Left renal pelvis (tissue), 4 donors: ENCODE data around the gene KYAT1. TPM values are rescaled to one million over a fixed set of nuclear protein-coding genes. Genes with fewer than 3 reads are reported as not detected.

Experiments
- DNase-seq, 4 donors: peaks; one replicate each; pipeline ENCODE4 v3.0.0-alpha.2; 2013; ENCODE audit warnings: low read depth in 4 of 4, low spot score in 3 of 4
- polyA plus RNA-seq, 4 donors: library from polyadenylated mRNA; unstranded; fragments of 120-200 nt; gene quantifications; one replicate each; pipeline ENCODE4 v1.2.1, GENCODE V29; 2013; ENCODE audit not compliant: insufficient read length in 4 of 4

Gene KYAT1
- polyA plus RNA-seq: 10 to 100 TPM in 3 of 4 donors, 1 to 10 TPM in 1; 5.3 to 31.2 (median 19.8) TPM

DNA sequence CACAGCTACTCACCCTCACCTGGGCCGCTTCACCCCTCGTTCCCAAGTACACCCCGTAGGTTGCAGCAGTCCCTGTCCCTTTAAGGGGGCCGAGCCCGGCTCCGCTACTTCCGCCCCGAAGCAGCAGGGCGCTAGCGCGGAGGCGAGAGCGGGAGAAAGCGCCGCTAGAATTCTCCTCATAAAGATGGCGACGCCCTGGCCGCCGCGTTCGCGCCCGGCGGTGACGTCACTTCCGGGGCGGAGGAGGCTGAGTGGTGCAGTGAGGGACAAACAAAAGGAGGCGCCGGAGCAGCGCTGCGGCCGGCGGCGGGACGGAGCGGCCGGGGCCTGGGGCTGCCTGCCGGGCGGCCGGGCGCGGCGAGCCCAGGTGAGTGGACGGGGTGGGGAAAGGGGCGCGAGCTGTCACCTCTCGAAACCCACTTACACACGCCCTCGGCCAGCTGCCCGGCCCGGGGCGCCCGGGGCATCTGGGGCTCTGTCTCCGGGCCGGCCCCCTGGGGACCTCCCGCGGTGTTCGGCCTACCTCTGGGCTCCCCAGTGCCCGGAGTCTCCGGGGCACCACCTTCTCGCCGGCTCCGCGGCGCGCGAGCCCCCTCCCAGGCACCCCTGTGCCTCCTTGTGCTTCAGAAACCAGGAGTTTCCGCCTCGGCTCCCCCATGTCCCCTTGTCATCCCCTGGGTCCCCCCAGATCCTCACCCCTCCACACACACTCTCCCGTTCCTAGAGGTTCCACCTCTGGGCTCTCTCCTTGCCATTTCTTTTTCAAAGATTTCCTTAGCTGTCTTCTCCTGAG is at the start of gene KYAT1, which contains the start of gene LRRC8A:
KYAT1 (minus strand) TSS at position 67 of the 793 bp plus-strand sequence. CDS start 36,545 bp downstream, outside the sequence.
LRRC8A (plus strand) TSS at position 250 of the 793 bp plus-strand sequence. CDS start 25,032 bp downstream, outside the sequence.
- DNase-seq: peak; percentile 92 to 95 (median 93)

DNA sequence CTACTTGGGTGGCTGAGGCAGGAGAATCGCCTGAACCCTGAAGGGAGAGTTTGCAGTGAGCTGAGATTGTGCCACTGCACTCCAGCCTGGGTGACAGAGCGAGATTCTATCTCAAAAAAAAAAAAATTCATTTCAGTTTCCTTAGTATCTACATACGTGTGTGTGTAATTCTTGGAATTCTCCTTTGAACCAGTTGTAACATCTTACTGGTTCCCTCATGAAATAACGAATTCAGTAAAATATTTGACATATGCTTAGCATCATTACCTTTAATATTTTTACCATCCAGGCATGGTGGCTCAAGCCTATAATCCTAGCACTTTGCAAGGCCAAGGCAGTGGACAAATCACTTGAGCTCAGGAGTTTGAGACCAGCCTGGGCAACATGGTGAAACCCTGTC is 47.8 kb upstream of the KYAT1 start:
- DNase-seq: no peak

DNA sequence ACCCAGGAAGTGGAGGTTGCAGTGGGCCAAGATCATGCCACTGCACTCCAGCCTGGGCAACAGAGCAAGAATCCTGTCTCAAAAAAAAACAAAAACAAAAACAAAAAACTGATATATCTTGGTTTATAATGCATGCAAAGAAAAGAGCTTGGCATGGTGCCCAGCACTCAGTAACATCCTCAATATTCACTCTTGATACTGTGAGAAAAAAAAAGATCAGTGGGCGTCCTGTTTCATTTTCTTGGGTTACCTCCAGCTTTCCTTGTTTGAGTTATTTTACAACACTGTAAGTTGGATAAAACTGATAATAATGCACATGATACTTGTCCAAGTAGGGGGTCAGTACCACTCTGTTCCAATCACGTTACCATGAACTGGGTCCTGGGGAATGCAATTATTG is 46.9 kb upstream of the KYAT1 start:
- no peak for DNase-seq

DNA sequence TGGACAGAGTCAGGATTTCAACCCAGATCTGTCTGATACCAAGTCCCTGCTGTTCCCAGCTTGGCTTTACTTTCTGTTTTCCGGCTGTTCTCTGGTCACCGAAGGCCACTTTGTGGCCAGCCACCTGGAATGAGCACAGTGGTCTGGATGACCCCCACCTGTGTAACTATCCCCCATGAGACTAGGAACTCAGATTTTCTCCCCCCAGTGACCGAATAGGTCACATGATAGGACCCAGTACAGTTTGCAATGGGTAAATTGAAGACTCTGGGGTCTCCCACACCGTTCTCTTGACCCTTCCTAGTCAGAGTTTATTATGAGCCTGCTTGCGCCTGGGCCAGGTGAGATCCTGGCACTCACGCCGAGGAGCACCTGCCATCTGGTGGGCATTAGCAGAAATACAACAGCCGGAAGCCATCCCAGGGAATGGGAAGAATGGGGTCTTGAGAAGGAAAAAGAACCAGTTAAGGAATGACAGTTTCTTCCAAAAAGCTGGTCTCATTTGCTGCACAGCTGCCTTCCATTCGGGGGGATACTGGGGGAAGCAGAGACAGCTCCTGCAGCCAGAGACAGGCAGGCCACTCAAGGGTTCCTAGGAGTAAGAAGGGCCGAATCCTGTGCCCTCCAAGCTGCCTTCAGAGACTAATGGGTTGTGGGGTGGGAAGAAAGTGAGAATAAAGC is 46.1 kb upstream of the KYAT1 start:
- DNase-seq: no peak

DNA sequence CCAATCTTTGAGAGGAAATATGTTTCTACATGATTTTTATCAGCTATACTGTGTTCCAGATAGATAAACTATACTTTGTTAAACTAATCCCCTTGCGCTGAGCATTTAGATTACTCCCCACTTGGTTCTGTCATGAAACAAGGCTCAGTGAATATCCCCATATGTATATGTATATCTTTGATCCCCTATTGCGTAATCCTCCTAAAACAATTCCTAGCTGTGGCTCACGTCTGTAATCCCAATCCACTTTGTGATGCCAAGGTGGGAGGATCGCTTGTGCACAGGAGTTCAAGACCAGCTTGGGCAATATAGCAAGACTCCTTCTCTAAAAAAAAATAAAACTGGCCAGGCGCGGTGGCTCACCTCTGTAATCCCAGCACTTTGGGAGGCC is 41.7 kb upstream of the KYAT1 start:
- DNase-seq: no peak

DNA sequence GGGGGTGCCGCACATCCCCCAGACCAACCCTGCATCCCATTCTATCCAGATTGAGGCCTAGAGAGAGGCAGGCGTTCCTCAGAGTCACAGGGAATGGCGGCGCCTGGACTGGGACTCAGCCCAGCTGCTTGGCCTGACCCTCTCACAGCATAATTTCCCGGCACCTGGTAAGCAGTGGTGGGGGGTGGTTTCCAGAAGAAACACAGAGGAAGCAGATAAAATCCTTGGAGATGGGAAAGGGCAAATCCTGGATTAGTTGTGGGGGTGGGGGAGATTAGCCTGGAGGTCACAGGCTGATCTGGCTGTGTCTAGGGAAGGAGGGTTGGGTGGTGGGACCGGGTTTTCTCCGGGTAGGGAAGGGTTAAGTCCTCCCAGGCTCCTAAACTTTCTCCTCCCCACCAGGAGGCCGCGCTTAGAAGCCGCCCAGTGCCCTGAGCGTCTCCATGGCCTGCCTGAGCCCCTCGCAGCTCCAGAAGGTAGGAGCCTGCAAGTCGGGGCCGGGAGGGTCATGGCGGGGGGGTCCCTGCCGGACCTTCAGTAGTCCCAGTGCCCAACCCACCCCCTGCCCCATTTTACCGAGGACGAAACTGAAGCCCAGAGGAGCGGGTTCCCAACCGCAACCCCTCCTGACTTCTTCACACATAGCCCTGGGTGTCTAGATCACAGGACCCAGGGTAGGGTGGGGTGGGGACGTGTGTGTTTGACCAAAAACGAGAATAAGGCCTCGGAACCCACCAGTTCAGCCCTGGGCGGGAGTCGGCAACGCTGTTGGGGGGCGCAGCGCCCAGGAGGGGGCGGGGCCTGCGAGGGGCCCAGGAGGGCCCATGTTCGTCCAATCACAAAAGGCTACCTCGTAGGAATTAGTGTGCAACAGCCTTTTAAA is 40.4 kb upstream of the KYAT1 start:
- DNase-seq: peak; percentile 52 to 75 (median 70)

DNA sequence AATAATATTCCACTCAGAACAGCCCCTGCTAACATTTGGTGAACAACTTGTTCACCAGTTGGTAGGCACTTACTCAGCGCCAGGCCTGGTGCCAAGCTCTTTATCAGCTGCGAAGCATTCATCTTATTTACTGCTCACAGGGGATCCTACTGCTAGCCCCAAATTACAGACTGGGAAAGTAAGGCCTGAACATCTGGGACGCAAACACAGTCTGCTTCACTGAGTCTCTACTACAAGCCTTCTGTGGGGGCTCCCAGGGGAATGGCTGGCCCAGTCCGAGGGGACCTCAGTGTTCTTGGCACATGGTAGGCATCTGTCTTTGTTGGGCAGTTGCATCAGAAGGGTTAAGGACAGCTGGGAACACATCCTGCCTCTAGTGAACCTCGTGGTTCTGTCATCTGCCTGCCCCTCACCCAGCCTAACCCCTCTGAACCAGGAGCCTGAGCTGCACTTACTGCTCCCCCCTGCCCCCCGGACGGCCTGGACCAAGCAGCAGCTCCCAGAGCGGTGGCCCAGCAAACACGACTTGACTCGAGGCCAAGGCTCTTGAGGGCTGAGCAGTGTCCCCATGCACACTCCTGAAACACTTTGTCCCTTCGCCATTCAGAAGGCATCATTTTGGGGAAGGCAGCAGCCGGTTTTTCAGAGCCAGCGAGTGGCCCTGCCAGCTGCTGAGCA is 38.8 kb upstream of the KYAT1 start, which contains the start of gene PHYHD1:
PHYHD1 (plus strand) TSS at position 602 of the 678 bp plus-strand sequence. CDS start 1,342 bp downstream, outside the sequence.
- no peak for DNase-seq

DNA sequence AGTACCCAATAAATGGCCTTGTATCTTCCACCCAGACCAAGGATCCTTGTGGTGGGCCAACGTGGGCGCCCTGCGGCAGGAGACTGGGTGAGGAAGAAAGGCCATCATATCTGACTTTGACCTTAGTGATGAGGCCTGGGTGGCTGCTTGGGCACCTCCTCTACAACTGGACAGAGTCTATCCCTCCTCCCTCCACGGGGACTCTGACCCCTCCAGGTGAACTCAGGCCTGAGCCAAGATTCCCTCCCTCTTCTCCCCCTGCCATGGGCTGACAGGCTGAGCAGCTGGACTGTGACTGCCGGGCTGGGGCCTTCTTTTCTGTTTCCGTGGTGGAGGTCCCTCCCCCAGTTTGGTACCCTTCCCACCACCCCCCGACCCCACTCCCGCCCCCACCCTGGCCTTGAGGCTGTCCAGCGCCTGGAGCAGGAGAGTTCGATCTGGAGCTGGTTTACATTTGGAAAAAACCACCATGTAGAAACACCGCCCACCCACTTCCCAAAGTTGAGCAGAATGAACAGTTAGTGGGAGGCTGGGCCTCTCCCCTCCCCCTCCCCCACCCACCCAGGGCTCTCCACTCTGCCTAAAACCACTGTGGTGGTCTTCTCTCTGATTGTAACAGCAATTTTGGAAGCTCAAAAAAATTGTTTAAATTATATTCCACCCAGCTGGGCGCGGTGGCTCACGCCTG is 37.8 kb upstream of the KYAT1 start:
- no peak for DNase-seq

DNA sequence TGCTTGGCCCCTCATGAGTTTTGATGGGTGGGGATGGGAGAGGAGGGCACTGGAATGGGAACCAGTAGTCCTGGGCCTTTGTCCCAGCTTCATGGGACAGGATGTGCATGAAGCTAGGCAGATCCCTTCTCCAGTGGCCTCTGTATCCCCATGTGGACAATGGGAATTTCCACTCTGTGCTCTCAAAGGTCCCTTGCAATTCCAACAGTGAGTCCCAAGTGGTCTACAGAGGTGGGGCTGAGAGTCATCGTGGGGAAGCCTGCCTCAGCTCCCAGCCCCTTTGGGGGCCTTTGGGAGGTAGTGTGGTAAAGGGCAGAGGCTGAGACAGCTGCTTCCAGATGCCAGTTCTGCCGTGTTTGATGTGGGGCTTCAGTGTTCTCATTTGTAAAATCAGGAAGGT is 37.2 kb upstream of the KYAT1 start:
- no peak for DNase-seq

DNA sequence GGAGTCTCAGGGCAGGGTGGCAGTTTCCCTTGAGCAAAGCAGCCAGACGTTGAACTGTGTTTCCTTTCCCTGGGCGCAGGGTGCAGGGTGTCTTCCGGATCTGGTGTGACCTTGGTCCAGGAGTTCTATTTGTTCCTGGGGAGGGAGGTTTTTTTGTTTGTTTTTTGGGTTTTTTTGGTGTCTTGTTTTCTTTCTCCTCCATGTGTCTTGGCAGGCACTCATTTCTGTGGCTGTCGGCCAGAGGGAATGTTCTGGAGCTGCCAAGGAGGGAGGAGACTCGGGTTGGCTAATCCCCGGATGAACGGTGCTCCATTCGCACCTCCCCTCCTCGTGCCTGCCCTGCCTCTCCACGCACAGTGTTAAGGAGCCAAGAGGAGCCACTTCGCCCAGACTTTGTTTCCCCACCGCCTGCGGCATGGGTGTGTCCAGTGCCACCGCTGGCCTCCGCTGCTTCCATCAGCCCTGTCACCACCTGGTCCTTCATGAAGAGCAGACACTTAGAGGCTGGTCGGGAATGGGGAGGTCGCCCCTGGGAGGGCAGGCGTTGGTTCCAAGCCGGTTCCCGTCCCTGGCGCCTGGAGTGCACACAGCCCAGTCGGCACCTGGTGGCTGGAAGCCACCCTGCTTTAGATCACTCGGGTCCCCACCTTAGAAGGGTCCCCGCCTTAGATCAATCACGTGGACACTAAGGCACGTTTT is 35.5 kb upstream of the KYAT1 start:
- no peak for DNase-seq

DNA sequence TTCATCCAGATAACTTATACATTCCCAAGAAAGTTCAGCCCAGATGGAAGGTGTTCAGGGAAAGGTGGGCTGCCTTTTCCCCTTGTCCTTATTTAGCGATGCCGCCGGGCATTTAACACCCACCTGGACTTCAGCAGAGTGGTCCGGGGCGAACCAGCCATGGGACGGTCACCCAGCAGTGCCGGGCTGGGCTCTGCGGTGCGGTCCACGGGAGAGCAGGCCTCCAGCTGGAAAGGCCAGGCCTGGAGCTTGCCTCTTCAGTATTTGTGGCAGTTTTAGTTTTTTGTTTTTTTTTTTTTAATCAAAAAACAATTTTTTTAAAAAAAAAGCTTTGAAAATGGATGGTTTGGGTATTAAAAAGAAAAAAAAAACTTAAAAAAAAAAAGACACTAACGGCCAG is 35.0 kb upstream of the KYAT1 start:
- no peak for DNase-seq

DNA sequence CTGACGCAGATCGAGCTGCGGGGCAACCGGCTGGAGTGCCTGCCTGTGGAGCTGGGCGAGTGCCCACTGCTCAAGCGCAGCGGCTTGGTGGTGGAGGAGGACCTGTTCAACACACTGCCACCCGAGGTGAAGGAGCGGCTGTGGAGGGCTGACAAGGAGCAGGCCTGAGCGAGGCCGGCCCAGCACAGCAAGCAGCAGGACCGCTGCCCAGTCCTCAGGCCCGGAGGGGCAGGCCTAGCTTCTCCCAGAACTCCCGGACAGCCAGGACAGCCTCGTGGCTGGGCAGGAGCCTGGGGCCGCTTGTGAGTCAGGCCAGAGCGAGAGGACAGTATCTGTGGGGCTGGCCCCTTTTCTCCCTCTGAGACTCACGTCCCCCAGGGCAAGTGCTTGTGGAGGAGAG is 34.5 kb upstream of the KYAT1 start:
- no peak for DNase-seq

DNA sequence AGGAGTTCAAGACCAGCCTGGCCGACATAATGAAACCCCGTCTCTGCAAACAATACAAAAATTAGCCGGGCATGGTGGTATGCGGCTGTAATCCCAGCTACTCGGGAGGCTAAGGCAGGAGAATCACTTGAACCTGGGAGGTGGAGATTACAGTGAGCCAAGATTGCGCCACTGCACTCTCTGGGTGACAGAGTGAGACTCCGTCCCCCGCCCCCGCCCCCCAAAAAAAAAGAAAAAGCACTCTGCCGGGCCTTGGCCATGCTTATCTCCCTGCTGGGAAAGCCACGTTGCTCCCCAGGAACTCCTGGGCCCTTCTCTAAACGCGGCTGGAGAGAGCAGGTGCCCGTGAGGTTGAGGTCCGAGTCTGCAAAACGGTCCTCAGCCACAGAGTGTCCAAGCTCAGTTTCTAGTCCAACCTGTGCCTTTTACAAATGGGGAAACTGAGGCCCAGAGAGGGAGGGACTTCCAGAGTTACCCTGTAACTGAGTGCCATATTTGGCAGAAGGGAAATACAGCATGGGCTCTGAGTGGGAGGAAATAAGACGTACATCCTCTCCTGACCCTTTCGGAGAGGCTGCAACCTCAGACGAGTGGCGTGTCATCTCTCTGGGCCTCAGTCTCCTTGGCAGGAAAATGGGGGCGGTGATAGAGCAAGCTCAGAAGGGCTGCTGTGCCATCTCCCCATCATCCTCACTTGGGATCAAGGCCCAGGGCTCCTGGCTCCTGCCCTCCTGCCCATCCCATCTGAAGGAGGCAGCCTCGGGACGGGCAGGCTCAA is 32.4 kb upstream of the KYAT1 start:
- DNase-seq: no peak

DNA sequence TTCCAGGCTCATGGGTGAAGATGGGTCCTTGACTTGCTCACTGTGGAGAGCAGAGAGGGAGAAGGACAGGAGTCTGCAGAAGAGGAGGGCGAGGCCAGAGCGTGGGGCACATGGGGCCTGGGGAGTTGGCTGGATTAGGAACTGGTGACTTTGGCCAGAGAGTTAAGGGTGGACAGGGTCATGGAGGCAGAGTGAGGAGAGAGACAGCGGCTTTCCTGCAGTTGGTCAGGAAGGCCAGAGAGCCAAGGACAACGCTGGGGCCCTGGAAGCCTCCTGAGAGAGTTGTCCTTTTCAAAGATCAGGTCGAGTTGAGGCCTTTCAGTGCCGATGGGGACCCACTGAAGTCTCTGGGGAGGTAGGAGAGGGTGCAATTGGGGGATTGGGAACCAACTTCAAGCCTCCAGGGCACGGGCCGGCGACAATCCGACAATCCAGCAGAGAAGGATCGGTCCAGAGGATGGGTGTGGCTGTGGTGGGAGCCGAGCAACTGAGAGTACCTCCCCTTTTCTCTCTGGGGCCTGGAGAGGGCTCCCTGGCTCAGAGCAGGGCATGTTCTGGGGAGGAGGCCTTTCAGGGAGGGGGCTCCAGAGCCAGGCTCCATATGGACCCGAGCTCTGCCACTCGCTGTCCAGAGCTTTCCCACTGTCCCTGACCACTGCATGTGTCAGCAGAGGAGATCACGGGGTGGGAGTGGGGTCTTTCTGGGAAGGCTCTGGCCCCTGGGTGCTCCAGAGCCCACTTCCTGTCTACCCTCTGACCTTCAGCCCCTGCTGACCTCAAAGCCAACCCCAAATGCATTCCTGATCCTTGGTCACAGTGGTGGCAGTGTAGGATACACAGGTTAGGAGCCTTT is 31.5 kb upstream of the KYAT1 start:
- no peak for DNase-seq

DNA sequence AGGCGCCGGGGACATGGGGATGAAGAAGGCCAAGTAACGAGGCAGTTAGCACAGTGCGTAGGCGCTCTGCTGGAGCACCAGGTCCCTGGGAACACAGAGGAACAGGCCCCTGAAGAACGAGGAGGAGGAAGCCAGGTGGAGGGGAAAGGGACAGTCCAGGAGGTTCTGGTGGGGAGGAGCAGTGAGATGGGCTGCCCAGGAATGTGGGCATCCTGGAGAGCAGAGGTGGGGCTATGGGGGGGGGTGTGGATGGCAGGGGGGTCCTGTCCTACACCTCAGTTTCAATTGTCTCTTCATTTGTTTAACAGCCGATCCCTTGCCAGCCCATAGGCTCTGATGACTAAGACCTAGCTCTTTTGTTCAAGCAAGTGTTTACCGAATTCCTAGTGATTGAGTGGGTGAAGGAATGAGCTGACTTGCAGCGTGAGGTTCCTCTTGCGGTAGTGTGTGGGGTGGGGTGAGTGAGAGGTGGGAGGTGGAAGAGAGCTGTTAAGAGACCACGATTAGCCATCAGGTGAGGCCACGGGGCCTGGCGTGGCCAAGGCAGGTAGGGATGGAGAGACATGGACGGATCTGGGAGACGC is 30.6 kb upstream of the KYAT1 start:
- no peak for DNase-seq

DNA sequence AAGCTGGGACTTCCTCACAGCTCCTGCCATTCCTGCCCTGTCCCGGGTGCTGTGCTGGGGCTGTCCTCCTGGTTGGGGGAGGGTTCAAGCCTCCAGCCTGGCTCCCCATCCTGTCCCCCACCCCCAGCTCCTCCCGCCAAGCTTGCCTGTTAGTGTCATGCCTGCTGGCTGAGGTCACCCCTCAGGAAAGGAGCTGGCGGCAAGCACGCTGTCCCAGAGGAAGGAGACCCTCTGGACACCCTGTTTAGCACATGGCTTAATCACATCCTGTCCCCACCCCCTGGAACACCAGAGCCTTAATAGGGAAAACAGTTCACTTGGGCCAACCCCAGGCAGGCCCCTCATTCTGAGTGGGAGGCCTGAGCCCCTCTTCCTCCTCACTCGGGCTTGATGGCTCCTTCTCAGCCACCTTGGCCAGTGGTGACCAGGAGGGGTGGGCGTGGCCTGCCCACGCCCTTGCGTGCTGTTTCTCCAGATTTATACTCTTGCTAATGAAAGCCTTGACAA is 29.8 kb upstream of the KYAT1 start:
- no peak for DNase-seq

DNA sequence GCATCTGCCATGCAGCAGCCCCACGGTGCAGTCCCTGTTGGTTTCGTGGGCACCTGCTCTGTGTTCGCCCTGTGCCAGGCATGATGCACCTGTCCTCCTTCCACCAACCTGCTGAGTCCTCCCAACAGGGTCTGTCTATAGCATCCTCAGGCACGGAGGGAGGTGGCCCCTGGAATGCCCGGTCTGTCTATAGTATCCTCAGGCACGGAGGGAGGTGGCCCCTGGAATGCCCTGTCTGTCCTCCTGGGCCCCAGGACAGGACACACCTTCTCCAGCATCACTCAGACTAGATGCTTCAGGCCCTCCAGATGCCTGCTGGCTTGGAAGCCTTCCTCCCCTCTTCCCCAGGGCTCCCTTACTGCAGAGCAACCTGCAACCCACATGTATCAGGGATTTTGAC is 29.2 kb upstream of the KYAT1 start:
- no peak for DNase-seq
